Measurements from ENCODE around the gene PPM1L. TPM values are rescaled to one million over a fixed set of nuclear protein-coding genes. Genes with fewer than 3 reads are reported as not detected.

The PPM1L gene
- total and polyA plus RNA-seq, 2 of the 13 experiments (the other 11 are each of a cell fraction or from before 2014, with no cell fraction given), result 0.22 to 1.4 TPM

DNA sequence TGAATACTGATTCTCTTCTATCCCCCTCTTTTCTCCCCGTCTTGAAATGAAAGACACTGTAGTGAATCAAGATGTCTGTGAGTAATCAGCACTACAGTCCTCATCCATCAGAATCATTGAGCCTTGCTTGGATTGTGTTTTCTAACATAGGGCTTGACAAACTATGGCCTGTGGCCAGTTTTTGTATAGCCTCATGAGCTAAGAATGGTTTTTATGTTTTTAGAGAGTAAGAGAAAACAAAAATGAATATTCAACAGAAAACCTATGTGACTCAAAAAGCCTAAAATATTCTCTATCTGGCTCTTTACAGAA, 55.2 kb downstream of the PPM1L start (continued):
- TF ChIP-seq, protein P1, sequence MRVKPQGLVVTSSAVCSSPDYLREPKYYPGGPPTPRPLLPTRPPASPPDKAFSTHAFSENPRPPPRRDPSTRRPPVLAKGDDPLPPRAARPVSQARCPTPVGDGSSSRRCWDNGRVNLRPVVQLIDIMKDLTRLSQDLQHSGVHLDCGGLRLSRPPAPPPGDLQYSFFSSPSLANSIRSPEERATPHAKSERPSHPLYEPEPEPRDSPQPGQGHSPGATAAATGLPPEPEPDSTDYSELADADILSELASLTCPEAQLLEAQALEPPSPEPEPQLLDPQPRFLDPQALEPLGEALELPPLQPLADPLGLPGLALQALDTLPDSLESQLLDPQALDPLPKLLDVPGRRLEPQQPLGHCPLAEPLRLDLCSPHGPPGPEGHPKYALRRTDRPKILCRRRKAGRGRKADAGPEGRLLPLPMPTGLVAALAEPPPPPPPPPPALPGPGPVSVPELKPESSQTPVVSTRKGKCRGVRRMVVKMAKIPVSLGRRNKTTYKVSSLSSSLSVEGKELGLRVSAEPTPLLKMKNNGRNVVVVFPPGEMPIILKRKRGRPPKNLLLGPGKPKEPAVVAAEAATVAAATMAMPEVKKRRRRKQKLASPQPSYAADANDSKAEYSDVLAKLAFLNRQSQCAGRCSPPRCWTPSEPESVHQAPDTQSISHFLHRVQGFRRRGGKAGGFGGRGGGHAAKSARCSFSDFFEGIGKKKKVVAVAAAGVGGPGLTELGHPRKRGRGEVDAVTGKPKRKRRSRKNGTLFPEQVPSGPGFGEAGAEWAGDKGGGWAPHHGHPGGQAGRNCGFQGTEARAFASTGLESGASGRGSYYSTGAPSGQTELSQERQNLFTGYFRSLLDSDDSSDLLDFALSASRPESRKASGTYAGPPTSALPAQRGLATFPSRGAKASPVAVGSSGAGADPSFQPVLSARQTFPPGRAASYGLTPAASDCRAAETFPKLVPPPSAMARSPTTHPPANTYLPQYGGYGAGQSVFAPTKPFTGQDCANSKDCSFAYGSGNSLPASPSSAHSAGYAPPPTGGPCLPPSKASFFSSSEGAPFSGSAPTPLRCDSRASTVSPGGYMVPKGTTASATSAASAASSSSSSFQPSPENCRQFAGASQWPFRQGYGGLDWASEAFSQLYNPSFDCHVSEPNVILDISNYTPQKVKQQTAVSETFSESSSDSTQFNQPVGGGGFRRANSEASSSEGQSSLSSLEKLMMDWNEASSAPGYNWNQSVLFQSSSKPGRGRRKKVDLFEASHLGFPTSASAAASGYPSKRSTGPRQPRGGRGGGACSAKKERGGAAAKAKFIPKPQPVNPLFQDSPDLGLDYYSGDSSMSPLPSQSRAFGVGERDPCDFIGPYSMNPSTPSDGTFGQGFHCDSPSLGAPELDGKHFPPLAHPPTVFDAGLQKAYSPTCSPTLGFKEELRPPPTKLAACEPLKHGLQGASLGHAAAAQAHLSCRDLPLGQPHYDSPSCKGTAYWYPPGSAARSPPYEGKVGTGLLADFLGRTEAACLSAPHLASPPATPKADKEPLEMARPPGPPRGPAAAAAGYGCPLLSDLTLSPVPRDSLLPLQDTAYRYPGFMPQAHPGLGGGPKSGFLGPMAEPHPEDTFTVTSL (CRISPR knock-in tag; IDR thresholded peaks at IDR 0.05; ENCODE audit: borderline replicate concordance), result no peak
- no peak for TF ChIP-seq SP5 (CRISPR knock-in tag; IDR thresholded peaks at IDR 0.05; ENCODE audit: borderline replicate concordance, low read depth)

DNA sequence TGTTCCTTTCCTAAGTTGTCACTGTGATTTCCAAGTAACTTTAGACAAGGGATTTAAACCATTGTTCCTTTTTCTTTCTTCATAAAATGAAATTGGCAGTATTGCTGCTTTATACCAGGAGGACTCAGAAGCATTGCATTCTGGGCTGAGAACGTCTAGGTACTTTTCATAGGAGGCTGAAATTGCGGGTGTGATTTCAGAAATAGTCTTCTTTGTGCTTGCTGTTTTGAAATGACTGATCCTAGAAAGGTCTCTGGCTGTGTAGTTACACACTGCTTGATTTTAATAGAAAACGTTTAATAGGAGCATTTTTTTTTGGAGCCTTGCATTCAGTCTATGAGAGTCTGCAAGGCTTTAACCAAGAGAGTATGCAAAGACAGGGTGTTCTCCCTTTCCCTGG, 56.3 kb downstream of the PPM1L start:
- ATAC-seq (no peak), DNase-seq (ENCODE audit: low spot score) (no peak), FAIRE-seq (no peak)
- no peak overlapping the region for H3K9ac ChIP-seq (ENCODE audit: insufficient read depth, low read depth, low read length)
- no peak overlapping the region for H3K4me3 ChIP-seq (replicated peaks in 1 of 3; ENCODE audit: insufficient read depth in 1 of 3, low read depth in 2 of 3, low read length in 3 of 3)
- no peak overlapping the region for H2AFZ ChIP-seq (ENCODE audit: low read length)
- H3K79me2 ChIP-seq (ENCODE audit: insufficient read depth, low read length), result no peaks in the 10 kb centered on the region
- H4K20me1 ChIP-seq (ENCODE audit: insufficient read depth, low read length), result no peaks in the 10 kb centered on the region
- H3K36me3 ChIP-seq (replicated peaks in 1 of 2; ENCODE audit: control insufficient read depth in 1 of 2, insufficient read depth in 2 of 2, low read length in 2 of 2), result no peaks in the 10 kb centered on the region
- POLR2A ChIA-PET, result no interaction called here
- WGBS (ENCODE audit: low lambda C conversion rate), result 40% methylated on average over 3 of the region's 3 CpGs
- BruUV-seq (replicated peaks), result no TSS peak
- no peaks in the 10 kb centered on the region for H3K9me3 ChIP-seq (ENCODE audit: low read length)
- no peak overlapping the region for H3K27ac ChIP-seq (ENCODE audit: extremely low read length, insufficient read depth, low read length)
- no peaks in the 10 kb centered on the region for H3K4me1 ChIP-seq (ENCODE audit: insufficient read depth, low read length)
- no peaks in the 10 kb centered on the region for H3K27me3 ChIP-seq (ENCODE audit: control insufficient read depth in 1 of 2, insufficient read depth in 2 of 2, low read length in 2 of 2)
- H3K4me2 ChIP-seq (ENCODE audit: low read depth, low read length), result no peak overlapping the region
- intact Hi-C loops (cut with micrococcal nuclease; ENCODE audit: unreplicated experiment), result no loop called here
- in situ Hi-C loops (cut with HindIII; ENCODE audit: extremely low pct_ligation_motif_present, low pct_unique_long_range_greater_than_20kb), result no loop called here
- CTCF ChIA-PET (ENCODE audit: low intra/inter-chr PET ratio, low total read pairs), result no interaction called here
- TF ChIP-seq ZFP36 (IDR thresholded peaks at IDR 0.05; ENCODE audit: borderline replicate concordance, low read depth, low read length, partially characterized antibody), result no peak
- TF ChIP-seq MEIS2 (CRISPR knock-in tag; IDR thresholded peaks at IDR 0.05), result no peak
- TF ChIP-seq, protein P2, sequence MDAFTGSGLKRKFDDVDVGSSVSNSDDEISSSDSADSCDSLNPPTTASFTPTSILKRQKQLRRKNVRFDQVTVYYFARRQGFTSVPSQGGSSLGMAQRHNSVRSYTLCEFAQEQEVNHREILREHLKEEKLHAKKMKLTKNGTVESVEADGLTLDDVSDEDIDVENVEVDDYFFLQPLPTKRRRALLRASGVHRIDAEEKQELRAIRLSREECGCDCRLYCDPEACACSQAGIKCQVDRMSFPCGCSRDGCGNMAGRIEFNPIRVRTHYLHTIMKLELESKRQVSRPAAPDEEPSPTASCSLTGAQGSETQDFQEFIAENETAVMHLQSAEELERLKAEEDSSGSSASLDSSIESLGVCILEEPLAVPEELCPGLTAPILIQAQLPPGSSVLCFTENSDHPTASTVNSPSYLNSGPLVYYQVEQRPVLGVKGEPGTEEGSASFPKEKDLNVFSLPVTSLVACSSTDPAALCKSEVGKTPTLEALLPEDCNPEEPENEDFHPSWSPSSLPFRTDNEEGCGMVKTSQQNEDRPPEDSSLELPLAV (CRISPR knock-in tag; conservative IDR thresholded peaks at IDR 0.05; ENCODE audit: low read depth), result no peak
- TF ChIP-seq ZNF761 (CRISPR knock-in tag; conservative IDR thresholded peaks at IDR 0.05), result no peak
- TF ChIP-seq, protein P3, sequence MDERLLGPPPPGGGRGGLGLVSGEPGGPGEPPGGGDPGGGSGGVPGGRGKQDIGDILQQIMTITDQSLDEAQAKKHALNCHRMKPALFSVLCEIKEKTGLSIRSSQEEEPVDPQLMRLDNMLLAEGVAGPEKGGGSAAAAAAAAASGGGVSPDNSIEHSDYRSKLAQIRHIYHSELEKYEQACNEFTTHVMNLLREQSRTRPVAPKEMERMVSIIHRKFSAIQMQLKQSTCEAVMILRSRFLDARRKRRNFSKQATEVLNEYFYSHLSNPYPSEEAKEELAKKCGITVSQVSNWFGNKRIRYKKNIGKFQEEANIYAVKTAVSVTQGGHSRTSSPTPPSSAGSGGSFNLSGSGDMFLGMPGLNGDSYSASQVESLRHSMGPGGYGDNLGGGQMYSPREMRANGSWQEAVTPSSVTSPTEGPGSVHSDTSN (CRISPR knock-in tag; IDR thresholded peaks at IDR 0.05), result no peak
- no peak for TF ChIP-seq SRSF4 (IDR thresholded peaks at IDR 0.05; ENCODE audit: low read depth, low read length, poor library complexity, severe bottlenecking)
- no peak for TF ChIP-seq HNF4G (IDR thresholded peaks at IDR 0.05; ENCODE audit: borderline replicate concordance, low read depth, low read length)
- no peak for TF ChIP-seq HNF4G (CRISPR knock-in tag; IDR thresholded peaks at IDR 0.05; ENCODE audit: borderline replicate concordance, low read depth)
- no peak for TF ChIP-seq SP4 (CRISPR knock-in tag; IDR thresholded peaks at IDR 0.05)
- TF ChIP-seq, protein P4, sequence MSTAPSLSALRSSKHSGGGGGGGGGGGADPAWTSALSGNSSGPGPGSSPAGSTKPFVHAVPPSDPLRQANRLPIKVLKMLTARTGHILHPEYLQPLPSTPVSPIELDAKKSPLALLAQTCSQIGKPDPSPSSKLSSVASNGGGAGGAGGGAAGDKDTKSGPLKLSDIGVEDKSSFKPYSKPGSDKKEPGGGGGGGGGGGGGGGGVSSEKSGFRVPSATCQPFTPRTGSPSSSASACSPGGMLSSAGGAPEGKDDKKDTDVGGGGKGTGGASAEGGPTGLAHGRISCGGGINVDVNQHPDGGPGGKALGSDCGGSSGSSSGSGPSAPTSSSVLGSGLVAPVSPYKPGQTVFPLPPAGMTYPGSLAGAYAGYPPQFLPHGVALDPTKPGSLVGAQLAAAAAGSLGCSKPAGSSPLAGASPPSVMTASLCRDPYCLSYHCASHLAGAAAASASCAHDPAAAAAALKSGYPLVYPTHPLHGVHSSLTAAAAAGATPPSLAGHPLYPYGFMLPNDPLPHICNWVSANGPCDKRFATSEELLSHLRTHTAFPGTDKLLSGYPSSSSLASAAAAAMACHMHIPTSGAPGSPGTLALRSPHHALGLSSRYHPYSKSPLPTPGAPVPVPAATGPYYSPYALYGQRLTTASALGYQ (CRISPR knock-in tag; IDR thresholded peaks at IDR 0.05), result no peak
- TF ChIP-seq TBX2 (CRISPR knock-in tag; IDR thresholded peaks at IDR 0.05; ENCODE audit: borderline replicate concordance), result no peak
- TF ChIP-seq ZNF136 (CRISPR knock-in tag; IDR thresholded peaks at IDR 0.05; ENCODE audit: low read depth), result no peak

Data from HepG2 (cell line).